ENCODE data around the gene GREB1L.
"Not testable (repeated sequence)": the region's sequence is repeated elsewhere in the genome, so short reads cannot be mapped to it uniquely, and the experiment has no call there.

The GREB1L gene

DNA sequence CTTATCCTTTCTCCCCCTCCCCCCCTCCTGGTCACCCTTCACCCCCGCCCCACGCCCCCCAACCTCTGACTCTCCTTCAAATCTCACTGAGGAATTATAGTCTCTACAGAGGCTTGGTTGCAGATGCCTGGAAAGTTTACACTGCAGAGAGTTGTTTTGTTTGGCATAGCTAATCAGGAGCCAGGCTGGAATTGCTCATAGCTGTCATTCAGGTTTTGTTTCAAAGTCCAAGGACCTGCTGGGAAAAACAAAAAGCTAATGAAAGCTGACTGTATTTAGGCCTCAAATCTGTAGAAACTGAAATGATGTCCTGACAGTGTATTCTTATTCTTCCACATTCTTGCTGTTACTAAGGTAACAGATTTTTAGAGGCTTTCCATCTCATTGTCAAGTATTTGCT lies 22.6 kb downstream of the GREB1L start:
- no peak for DNase-seq

DNA sequence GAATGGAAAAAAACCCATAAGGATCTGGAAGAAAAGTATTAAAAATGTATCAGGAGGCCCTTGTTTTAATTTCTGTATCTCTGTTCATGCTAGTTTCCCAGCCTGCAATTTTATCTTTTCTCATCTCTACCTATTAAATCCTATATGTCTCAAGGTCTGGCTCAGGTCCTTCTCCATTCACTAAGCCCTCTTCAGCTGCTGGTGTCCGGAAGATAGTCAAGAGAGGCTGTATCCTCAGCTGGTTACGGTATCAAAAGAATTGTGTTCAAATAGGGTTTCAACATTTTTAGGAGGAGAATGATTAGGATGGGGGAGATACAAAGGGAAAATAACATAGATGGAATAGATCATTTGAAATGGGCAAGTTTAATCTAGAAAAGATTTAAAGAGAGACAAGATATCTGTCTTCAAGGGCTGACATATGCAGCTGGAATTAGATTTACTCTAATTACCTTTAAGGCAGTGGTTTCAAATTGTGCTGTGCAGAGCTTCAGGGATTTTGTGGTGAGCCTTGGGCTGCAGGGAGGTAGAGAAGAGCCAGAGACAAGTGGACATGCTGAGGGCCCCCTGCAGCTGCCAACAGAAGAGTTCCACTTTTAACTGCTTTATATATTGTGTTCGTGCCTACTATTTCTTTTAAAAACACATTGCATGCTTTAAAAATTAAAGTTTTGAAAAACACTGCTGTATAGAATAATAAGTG lies 24.1 kb downstream of the GREB1L start:
- no peak for DNase-seq

DNA sequence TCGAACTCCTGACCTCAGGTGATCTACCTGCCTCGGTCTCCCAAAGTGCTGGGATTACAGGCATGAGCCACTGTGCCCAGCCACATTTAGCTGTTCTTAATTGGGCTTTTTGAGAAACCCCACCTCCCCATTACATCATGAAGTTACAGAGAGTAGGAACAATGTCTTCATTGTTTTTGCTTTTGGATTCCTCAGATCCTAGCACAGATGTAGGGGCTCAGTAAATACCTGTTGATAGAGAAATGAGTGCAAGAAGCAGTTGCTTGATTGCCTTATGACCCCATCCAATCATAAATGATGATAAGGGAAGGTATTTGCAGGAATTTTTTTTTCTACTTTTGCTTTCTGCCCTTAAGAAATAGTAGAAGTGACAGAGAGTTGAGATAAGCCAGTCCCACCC lies 25.4 kb downstream of the GREB1L start:
- DNase-seq, result no peak

DNA sequence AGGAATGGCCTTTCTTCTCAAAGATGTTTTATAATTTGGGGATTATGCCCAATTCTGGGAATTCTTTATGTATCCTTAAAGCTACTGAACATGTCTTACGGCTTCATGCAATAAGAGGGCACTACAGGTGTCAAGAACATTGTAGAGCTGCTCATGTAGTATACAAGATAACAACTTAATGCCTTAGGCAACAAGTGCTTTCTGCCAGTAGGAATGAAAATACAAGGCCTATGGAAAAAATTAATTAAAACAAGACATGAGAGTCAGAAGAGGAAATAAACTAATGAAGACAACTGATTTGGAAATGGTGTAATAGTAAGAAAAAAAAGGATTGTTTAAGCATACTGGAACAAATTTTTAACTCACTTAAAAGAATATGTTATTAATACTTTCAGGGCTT lies 27.3 kb downstream of the GREB1L start:
- DNase-seq, result no peak

DNA sequence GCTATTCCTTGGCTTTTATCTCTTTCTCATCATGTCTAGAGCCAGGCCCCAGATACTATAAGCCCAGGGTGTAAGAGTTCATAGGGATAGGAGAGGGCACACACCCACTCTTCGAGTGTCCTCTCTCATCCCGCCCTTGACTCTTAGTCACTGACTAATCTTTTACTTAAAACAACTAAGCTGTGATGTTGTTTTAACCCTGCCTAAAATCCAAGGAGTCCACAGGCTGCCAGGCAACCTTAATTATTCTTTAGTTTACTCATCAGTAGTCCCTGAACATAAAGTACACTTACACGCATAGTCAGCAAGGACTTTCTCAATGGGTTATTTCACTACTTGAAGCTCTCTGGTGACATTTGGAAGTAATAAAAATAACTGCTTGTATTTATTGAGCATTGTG lies 28.4 kb downstream of the GREB1L start:
- no peak for DNase-seq

DNA sequence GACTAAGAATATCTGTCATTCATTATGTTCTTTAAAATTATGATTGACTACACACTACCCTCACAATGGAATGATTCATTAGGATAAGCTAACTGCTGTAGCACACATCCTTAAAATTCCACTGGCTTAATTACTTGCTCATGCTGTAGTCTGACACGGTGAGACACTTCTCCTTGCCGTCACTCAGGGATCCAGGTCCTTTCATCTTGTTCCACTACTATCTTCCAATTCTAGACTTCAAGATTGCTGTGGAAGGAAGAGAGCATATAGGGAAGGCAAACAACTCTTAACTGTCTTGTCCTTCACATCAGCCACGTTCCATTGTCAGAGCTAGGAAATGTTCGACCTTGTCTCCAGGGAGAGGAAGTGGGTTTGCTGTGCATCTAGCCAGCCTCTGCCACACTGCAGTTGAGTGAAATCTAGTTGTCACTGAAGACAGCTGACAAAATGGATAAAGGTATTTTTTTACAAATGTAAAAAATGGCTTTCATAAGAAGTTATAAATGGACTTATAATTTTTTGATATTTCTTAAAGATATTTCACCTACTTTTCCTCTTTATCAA lies 30.1 kb downstream of the GREB1L start:
- DNase-seq, result no peak

DNA sequence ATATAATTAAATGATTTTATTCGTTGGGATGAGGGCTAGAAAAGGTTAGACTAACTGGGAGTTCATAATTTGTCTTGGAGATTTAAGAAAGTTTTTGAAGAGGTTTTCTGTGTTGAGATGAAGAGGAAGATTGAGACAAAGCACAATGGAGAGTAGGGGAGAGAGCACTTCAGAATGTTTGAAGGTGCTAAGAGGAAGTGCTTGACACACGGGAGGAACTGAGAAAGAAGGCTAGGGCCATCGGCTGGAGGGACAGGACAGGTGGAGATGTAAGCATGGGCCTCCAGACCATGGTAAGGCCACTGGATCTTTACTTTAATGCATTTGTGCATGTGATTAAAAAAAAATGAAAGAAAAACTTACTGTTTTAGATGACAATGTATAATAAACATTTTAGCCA lies 31.5 kb downstream of the GREB1L start:
- DNase-seq, result no peak

DNA sequence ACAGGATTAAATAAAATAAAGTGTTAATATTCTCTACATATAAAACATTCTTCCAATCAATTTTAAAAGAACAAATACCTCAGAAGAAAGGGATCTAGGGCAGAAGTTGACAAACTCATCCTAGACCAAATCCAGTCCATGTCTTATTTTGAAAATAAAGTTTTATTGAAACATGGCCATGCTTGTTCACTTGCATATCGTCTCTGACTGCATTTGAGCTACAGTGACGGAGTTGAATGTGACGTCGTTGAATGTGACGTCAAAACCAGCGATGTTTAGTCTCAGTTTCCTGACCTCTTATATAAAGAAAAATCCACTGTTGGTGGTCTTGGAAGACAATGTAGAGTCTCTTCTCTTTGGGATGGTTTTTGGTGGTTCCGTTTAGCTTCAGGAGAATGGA lies 33.6 kb downstream of the GREB1L start:
- DNase-seq, result no peak

DNA sequence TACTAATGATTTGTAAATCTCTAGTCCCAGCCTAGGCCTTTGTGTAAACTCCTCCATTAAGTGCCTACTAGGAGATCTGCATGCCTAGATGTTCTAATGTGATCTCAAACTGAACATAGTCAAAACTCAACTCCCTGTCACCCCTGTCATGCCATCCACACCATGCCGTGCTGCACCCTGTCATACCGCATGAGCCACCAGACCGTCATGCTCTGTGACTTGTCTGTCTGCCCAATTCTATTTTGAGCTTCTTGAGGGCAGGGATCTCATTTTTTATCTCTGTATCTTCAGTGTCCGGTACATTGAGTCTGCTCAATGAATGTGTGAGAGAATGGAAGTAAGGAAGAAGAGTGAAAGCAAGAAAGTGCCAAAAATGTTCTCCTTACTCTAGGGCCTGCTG lies 35.5 kb downstream of the GREB1L start:
- DNase-seq, result no peak

DNA sequence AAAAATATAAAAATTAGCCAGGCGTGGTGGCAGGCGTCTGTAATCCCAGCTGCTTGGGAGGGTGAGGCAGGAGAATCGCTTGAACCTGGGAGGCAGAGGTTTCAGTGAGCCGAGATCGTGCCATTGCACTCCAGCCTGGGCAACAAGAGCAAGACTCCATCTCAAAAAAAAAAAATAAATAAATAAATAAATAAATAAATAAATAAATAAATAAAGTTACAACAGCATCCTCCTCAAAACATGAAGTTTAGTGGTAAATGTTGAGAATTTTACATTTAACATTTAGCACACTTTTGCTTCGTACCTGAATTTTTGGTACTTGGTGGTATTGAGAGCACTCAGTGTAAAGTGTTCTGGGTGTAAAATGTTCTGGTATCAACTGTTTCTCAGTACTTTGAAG lies 36.2 kb downstream of the GREB1L start:
- not testable (repeated sequence) for DNase-seq

DNA sequence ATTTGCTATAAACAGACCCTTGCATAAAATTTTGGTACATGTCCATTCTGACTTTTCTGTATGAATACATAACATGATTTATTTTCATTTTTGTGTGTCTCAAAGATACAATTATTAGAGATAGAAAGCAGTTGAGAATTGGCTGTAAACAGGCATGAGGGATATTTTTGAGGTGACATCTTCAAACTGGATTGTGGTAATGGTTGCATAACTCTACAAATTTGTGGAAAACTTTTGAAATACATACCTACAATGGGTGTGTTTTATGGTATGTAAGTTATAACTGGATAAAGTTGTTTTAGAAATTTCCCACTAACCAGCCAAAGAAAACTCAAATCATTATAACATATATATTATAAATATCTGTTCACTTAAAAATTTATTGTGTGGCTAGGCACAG lies 39.6 kb downstream of the GREB1L start:
- no peak for DNase-seq

DNA sequence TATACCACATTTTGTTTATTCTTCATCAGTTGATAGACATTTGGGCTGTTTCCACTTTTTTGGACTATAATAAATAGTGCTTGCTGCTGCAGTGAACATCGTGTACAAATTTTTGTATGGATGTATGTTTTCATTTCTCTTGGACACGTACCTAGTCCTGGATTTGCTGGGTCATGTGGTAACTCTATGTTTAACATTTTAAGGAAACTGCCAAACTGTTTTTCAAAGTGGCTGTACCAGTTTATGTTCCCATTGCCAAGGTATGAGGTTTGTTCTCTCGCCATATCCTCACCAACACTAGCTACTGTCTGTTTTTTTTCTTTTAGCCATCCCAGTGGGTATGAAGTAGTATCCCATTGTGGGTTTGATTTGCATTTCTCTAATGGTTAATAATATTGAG lies 42.5 kb downstream of the GREB1L start:
- DNase-seq, result no peak

DNA sequence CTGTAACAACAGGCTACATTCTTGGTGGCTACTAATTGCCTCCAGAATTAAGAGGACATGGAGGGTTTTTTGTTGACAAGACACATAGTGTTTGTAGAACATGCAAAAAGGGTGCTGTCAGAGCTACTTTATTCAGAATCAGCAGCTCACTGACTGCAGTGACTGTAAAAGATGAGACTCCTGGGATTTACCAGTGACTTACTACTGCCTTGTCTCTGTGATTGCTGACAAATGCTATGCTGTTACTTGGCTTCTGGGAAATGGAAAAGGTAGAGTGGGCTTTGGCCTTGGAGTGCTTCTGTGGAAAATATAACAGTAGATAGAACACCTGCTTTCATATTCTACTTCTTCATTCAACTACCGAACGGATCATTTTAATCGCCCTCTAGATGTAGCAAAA lies 47.8 kb downstream of the GREB1L start:
- no peak for DNase-seq

DNA sequence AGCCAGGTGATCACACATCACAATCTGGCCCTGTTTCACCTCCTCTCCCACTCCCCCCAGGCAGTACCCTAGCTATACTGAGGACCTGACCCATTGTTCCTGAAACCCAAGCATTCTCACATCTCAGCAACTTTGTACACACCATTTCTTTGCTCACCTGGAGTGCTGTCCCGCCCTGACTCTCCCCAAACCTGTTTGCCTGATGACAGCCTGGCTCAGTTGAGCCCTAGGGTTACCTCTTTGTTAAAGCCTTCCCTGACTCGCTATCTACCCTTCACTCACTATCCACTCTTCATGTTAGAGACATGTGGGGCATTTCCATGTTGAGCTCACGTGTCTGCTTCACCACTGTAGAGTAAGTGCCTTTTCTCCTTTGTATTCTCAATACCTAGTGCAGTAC lies 49.1 kb downstream of the GREB1L start:
- no peak for DNase-seq

DNA sequence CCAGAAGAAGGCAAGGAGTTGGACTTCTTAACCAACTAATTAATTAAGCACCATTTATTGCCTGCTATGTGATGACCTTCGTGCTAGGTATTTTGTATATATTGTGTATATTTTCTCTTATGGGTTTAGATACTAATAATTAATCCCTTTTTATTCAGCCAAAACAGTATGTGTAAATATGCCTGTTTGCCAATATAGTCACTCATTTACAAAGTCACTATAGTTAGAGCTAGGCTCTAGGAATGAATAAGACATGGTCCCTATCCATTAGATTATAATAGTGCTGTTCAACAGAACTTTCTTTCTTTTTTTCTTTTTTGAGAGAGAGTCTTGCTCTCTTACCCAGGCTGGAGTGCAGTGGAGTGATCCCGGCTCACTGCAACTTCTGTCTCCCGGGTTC lies 51.4 kb downstream of the GREB1L start:
- no peak for DNase-seq

DNA sequence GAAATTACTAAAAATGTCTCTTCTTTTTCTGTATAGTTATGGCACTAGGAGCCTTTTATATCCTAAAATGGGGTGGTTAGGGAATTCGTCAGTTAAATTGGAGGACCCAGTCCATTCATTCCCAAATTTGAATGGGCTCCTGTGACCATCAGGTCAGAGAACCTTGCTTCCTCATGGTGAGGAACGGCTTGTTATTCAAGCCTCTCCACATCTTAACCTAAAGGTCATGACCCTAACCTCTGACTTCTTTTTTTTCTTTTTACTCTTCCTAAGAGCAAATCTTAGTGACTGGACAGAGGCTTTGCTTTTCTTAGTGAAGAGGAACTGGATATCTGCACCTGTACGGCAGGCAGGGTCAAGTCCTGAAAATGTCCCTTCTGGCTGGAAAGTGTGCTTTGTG lies 53.1 kb downstream of the GREB1L start:
- no peak for DNase-seq

DNA sequence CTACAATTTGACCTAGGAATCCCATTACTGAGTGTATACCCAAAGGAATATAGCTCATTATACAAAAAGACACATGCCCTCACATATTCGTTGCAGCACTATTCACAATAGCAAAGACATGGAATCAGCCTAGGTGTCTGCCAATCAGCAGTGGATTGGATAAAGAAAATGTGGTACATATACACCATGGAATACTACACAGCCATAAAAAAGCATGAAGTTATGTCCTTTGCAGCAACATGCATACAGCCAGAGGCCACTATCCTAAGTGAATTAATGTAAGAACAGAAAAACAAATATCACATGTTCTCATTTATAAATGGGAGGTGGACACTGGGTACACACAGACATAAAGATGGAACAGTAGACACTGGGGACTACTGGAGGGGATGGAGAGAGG lies 54.0 kb downstream of the GREB1L start:
- DNase-seq, result no peak

DNA sequence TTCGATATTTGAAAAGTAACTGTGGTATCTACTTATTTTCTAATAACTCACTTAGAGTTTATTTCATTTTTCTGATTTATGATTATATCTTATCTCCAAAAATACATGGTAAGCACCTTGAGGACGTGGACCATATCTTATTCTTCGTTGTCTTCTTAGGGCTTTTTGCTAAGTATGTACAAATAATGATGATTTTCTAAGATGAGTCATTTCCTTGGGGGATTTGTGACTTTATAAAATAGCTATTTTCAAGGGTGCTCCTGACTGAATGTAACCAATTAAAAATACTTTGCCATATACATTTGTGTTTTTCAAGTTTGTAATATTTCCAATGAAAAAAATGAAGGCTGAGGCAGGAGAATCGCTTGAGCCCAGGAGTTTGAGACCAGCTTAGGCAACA lies 56.3 kb downstream of the GREB1L start:
- DNase-seq, result no peak

DNA sequence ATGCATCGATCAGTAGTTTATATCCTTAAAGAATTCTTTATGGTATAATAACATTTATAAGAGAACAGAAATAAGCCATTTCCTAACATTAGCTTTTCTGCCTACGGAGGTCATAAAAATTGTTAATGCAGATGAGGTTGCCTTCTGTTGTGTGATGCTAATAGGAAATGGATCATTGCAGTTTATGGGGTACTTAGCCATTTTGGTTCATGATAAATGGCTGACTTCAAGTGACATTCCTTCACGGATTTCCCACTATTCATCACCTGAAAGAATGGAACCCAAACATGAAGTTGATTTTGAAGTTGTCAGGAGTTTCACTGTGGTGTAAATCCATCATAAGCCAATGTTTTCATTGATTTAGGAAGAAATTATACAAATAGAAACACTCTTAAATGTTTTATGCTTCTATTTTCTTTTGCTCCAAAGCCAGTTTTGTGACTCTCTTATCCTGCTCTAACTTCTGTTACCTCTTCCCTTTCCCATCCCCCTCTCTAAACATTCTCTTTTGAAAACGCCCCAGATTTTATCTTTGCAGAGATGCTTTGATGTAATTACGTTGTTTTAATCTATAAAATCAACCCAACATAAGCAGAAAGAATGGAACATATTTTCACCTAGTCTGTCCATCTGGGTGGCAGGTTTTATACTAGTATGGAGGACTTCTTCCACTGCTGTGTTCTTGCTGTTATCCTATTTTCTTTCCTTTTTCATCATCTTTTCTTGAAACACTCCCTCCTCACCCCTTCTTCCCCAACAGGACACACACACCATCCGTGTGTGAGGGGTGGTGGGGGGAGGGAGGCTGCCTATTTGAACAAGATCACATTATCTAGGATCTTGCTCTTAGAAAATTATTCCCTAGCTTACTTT lies 58.2 kb downstream of the GREB1L start:
- DNase-seq, result no peak

DNA sequence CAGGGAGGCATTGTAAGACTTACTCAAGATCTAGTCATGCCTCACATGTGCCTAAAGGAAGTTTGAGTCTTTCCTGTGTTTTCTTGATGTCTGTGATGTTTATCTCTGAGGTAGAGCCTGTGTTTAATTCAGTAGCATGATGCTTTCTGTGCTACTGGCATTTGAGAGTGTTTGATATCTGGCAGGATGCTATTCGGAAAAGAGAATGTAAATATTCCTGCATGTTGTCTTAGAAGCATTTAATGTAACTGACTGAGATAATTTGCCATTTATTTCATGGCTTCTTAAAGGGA lies 58.8 kb downstream of the GREB1L start:
- DNase-seq, result no peak

DNA sequence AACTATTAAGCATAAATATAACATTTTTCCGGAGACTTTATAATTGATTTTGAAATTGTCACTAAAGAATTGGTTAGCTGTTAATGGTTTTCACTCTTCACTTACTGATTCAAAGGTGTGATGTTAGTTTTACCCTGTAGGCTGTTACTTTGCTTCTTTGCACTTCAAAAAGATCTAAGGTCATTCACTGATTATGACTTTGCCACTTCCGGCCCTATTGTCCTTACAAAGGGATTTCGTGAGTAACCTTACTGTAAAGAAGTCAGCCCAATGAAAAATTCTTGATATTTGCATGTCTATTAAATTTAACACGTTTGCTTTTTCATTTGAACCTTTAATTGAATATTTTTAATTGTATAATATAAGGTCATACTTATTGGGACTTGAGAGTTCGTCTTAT lies 61.4 kb downstream of the GREB1L start:
- no peak for DNase-seq

DNA sequence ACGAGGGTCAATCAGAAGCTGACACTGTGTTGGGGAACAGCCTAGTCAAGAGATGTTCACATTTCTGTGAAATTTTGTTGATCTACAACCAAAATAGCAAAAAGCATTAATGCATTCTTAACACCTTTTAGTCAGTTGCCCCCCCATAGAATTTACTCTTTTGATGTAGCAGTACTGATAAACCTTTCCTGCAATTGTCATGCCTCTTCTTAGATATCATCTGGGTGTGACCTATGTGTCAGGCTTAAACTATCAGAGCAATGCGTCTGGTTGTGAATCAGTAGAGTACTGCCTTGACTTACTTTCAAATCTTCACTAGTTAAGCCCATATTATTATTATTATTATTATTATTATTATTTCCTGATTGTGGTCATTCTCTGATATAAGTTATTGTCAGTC lies 61.9 kb downstream of the GREB1L start:
- no peak for DNase-seq

DNA sequence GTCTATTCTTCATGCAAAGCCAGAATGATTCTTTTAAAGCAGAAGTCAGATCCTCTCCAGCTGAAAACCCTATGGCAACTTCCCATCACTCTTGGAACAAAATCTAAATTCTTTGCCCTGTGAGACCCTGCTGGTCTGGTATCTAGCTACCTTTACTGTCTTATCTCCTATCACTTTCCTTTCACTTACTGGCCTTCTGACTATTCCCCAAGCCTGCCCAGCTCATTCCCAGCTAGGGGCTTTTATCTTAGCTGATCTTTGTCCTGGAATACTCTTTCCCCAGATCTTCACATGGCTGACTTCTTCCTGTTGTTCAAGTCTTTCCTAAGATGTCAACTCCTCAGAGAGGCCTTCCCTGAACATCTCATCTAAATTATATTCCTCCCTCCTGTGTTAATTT lies 63.6 kb downstream of the GREB1L start:
- DNase-seq, result no peak

DNA sequence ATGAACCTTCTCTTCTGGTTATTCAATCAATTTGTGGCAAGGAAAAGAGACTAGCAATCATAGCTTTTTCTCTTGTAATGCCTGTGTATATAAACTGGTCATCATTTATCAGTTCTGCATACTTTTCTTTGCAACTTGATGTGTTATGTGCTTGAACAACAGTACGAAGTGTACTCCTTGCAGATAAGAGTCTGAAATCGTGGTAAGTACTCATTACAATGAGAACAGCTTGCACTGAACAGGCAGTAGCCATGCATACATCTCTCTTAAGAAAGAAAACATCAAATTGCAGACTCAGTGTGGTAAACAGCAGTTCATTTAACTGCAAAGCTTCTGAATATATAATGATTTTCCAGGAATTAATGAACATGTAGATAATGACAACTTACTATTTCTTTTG lies 64.3 kb downstream of the GREB1L start:
- no peak for DNase-seq
